Activated naive CD8-positive, alpha-beta T cell treated with anti-CD3 and anti-CD28 coated beads, Interleukin-2, amount 50 U/mL, for 16 hours (primary cell): ENCODE data around the gene CLDN25.
"Not testable (repeated sequence)": the region's sequence is repeated elsewhere in the genome, so short reads cannot be mapped to it uniquely, and the experiment has no call there.

Source experiments
- DNase-seq: peaks from one replicate; pipeline ENCODE4 v3.0.0-alpha.2; 2020; ENCODE audit warnings: low read depth, low spot score

CLDN25 gene

DNA sequence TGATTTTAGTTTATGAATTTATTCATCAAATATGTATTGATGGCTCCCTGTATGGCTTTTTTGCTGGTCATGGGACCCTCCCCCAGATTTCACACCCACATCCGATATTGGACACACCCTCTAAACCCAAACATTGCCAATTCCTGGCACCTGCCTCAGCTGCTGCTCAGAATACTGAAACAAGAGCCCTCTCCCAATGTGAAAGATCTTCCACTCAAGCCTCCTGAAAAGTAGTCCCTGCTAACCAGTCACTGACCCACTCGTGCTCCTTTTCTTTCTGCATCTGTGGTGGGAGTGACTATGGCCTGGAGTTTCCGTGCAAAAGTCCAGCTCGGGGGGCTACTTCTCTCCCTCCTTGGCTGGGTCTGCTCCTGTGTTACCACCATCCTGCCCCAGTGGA lies at the start of gene CLDN25:
TSS of gene CLDN25 (plus strand) at position 301 of the 400 bp plus-strand sequence. CDS start at position 301, 0 bp downstream.
- no peak for DNase-seq

DNA sequence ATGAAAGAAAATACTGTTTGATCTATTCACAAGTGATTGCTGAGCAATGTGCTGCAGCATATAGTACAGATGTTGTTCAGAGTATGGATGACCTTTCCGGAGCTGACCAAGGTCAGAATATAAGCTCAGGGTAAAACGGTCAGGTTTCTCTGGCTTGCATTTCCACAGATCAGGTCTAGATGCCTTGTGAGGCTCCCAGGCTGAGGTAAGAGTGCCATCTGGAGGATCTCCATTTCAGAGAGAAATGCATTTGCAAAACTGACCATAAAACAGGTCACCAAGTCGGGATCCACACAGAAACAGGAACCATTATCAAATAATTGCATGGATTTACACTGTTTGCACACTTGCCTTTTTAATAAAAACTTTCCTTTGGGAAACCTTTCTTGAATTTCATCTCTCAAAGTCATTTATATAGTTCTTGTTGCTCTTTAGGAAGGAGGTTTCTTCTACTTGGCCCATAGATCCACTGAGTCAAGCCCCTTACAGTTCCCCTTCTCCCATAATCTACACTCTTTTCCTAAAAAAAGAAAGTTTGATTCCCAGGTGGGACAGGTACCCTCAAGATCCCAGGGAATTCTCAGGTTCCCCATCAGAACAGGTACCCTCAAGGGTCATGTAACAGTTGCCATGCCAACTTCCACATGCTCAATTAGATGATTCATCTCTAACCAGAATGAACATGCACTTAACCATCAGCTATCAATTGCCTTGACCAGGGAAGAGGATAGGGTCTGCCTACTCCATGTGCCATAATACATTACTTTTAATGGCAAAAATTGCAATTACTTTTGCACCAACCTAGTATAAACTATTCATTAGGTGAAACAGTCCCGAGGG lies 48.5 kb upstream of the CLDN25 start:
- DNase-seq: no peak

DNA sequence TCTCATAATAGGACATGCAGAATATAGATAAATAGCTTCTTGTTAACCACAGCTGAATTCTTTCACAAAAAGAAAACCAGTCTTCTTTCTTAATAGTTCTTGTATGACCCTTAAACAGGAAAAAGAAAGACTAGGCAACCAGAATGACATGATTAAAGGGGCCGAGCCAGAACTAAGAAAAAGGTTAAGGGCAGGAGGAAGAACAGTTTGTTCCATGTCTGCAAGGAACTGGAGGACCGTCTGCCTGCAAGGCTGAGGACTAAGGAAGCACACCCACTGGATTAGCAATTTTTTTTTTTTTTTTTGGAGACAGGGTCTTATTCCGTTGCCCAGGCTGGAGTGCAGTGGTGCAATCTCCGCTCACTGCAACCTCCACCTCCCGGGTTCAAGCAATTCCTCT lies 47.5 kb upstream of the CLDN25 start:
- DNase-seq: no peak

DNA sequence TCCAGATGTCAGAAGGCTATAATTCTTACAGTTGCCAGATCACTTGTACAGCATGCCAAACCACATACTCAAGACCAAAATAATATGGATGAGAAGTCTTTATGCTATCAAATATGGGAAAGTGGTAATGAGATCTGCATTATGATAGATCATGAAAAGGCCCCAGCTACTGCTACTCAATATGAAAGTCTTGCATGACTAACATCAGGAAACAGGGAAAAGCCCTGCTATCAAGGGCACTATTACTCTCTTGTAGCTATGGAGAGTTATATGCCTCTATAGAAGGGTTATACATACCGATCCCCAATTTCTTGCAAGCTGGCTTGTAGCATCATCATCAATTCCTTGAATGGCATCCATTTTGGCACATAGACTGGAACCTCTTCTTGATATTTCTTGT lies 43.3 kb upstream of the CLDN25 start:
- DNase-seq: no peak

DNA sequence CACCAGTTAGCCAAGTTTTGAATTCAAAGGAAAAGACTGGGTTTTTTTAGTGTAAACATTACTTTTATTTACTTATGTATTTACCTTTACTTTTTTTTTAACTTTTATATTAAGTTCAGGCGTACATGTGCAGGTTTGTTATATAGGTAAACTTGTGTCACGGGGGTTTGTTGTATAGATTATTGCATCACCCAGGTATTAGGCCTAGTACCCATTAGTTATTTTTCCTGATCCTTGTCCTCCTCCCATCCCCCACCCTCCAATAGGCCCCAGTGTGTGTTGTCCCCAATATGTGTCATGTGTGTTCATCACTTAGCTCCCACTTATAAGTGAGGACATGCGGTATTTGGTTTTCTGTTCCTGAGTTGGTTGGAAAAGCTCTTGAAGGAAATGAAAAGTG lies 26.7 kb upstream of the CLDN25 start:
- no peak for DNase-seq

GRCh38 chr11:113760241-113760640 lies 19.4 kb upstream of the CLDN25 start:
- no peak for DNase-seq

DNA sequence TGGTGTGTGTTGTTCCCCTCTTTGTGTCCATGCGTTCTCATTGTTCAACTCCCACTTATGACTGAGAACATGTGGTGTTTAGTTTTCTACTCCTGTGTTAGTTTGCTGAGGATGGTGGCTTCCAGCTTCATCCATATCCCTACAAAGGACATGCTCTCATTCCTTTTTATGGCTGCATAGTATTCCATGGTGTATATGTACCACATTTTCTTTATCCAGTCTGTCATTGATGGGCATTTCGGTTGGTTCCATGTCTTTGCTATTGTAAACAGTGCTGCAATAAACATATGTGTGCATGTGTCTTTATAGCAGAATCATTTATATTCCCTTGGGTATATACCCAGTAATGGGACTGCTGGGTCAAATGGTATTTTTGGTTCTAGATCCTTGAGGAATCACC lies 16.6 kb upstream of the CLDN25 start:
- DNase-seq: not testable (repeated sequence)

DNA sequence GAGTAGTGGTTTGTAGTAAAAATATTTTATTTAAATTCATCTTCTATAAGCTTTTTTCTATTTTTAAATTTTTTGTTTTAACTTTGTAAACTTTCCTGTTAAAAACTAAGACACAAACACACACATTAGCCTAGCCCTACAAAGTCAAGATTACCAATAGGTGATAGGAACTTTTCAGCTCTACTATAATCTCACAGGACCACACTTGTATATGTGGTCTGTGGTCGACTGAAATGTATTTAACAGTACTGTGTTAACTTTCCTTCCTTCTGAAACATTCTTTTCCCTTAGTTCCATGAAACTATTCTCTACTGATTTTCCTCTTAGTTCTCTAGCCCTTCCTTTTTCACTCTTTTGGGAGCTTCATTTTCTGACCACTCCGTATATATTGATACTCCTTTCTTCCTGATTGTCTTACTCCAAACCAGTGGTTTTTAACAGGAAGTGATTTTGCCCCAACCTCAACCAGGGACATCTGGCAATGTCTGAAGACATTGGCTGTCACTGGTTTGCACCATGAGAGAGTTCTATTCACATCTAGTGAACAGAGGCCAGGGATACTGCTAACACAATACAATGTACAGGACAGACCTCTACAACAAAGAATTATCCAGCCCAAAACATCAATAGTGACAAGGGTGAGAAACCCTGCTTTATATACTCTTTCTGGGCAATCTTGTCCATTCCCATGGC lies 14.9 kb upstream of the CLDN25 start:
- no peak for DNase-seq

DNA sequence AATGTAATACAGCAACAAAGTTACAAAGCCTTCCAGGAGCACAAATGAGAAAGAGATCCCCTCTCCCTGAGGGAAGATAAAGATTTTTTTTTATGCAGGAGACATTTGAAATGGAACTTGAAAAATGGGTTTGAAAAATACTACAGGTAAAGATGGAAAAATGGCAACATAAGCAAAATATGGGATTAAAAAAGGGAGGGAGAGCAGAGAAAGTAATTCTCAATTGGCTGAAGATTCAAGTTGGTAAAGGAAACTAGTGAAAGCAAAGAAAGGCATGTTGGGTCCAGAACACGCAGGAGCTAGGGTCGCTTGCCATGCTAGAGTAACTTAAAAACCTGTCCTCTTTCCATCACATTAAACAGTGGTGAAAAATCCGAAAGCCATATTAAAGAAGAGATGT lies 7.6 kb upstream of the CLDN25 start:
- no peak for DNase-seq

DNA sequence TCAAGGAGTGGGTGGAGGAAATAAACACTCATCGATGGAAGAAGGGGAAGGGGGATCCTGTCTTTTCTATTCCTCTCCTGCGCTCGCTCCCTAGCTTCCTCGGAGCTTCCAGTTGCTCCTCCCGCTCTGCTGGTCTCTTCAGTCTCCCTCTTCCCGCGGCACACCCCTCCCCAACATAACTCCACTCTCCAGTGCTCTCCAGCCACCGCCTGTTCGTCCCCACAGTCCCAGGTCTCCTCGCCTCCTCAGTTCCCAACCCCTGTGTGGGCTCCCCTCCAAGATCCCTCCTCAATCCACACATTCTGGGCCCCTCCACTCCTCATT lies 6.5 kb upstream of the CLDN25 start:
- DNase-seq: no peak

DNA sequence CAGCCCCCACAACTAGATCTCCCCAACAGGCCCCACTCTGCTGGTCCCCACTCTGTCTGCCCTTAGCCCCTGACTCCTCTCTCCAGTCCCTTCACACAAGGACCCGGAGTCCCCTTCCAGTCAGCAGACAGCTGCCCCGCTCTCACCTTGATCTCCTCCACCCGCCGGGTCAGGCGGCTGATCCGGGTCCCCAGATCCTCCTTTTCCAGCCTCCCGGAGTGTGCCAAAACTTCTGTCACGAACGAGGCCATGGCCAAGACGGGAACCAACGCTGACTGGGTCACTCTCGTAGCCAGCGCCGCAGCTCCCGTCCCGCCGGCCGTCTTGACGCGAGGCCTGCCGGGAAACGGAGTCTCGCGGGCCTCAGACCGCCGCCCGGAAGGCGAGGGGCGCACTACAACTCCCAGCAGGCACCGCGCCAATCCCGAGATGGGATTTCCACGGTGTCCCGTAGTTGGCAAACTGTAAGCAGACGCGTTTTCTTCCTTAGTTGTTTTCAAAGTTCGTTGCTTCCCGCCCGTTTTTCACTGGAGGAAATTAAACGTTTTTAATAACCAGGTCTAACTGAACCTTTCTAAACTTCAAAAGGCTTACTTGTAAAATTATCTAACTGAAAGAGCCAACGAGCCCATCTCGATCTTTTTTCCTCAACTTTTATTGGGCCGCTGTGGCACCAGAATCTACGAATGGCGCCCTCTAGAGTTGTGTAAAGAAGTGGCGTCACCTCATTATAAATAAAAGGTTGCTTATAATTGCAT lies 6.0 kb upstream of the CLDN25 start, which contains the start of gene ZW10:
TSS of gene ZW10 (minus strand) at position 277 of the 758 bp plus-strand sequence. CDS start at position 251, 26 bp downstream.
- peak; percentile 75 for DNase-seq

GRCh38 chr11:113774174-113774503 lies 5.5 kb upstream of the CLDN25 start:
- DNase-seq: no peak

DNA sequence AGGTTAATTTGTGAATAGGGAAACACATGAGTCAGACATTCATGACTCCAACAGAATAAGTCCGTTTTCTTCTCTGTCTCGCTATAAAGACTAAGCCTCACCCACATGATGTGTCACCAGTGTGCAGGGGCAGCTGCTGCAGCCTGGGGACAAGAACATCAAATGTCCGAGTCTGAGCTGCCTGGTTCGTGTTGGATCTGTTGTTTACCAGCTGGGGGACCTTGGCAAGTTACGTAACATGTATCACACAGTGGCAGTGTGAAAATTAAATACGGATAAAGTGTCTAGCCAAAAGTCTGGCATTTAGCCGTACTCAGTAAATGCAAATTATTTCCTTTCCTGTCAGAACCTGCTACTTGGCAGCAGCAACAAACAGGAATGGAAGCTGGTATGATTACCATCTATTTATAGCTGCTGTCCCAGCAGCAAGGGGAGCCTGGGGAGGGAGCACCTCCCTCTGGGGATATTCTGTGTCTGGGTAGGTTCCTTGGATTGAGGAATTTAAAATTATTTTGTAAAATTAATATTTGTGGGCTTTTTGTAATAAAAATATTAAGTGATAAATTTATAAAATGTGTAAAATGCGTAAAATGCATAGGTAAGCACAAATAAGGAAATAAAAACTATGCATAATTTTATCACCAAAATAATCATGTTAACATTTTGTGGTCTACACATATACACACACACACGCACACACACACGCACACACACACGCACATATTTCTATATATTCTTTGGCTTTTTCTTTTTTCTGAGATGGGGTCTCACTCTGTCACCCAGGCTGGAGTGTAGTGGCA lies 1.3 kb upstream of the CLDN25 start:
- no peak for DNase-seq

GRCh38 chr11:113781682-113782081 lies 2.1 kb downstream of the CLDN25 start:
- DNase-seq: no peak

DNA sequence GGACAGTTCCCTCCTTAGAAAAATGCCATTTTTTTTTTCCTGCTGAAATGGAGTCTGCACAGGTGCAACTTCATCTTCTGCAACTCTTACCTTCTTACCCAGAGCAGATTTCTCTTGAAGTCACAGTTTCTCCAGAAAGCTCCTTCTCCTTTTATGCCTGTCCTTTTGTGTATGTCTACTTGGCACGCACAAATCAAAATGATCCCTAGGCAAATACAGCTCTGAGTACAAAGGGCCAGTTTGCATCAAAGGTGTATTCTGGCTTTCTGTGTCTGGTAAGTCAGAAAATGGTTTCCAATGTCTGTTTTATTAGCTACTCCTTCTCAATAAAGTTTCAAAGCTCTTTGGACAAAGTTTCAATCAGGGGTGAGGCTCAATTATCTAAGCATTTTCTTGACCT lies 2.5 kb downstream of the CLDN25 start:
- DNase-seq: no peak

GRCh38 chr11:113789016-113789415 lies 9.4 kb downstream of the CLDN25 start:
- DNase-seq: not testable (repeated sequence)

GRCh38 chr11:113789675-113790320 lies 10.2 kb downstream of the CLDN25 start:
- DNase-seq: no peak

DNA sequence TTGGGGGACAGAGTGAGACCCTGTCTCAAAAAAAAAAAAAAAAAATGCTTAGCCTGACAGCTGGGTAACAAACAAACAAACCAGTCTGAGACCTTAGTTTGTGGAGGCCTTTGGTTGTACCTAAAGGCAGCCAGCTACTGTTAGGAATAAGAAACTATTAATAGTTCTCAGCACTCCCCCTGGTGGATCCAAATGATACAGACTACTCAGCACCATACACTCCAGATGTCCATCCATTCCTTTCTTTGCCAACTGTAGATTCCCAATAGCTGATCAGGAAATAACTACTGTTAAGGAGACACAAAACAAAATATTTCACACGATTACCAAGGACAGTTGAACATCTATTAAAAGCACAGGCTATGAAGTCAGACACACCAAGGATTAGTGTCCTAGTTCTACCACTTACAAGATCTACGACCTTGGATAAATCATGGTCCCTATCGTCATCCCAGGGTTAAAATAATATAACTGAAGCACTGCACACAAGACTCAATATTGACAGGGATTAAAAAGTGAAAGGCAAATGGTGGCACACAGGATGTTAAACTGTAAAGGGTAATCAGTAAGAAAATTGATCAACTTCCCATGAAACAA lies 17.2 kb downstream of the CLDN25 start:
- no peak for DNase-seq

DNA sequence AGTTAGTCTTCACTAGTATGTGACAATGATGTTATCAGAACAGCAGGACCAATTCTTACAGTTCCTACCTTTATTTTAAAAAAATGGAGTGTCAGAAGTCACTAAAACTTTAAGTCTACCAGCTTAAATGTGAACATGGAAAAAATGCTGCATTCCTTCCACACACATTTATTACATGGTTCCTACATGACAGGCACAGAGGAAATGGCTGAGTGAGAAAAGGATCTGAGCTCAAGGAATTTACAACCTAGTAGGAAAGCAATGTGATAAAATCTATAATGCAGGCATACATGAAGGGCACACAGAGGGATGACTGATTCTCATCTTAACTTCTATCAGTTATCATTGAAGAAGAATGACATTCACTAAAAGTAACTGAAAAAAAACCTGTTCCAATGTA lies 23.0 kb downstream of the CLDN25 start:
- no peak for DNase-seq

DNA sequence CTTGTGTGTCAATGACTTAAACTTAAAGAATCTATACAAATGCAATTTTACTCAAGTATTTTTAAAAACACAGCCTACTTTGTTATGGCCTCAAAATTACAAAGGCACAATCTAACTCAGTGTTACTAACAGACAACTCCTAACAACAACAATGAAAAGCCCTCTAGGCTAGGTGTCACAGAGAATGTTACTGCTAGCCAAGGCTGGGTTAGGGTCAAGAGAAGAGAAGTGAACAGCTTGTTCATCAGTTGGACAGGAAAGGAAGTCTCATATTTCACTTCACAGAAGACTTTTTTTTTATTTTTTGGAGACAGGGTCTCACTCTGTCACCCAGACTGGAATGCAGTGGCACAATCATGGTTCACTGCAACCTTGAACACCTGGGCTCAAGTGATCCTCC lies 26.0 kb downstream of the CLDN25 start:
- no peak for DNase-seq

DNA sequence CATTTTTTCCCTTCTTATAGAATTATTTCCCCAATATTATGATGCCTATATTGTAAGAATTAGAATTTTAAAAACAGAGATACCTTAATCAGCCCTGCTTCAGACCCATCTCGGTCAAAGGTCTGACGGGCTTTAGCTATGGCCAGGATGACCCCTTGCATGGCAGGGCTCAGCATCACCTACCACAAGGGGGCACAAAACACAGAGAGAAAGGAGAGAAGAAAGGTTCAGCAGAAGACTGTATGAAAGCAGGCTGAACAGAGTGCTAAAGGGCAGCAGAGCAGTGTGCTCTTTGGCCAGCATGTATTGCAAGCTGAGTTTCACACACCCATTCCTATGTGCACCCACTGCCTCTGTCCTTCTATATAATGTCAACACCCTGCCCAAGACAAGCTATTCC lies 26.8 kb downstream of the CLDN25 start:
- DNase-seq: no peak
